GM19238 (cell line): Measurements from ENCODE around the gene CCDC30.
"Not testable (repeated sequence)": the region's sequence is repeated elsewhere in the genome, so short reads cannot be mapped to it uniquely, and the experiment has no call there.

Experiments used
- DNase-seq: peaks from one replicate; pipeline ENCODE4 v3.0.0; 2011; ENCODE audit warnings: low spot score; ENCODE audit not compliant: insufficient read length

The CCDC30 gene

DNA sequence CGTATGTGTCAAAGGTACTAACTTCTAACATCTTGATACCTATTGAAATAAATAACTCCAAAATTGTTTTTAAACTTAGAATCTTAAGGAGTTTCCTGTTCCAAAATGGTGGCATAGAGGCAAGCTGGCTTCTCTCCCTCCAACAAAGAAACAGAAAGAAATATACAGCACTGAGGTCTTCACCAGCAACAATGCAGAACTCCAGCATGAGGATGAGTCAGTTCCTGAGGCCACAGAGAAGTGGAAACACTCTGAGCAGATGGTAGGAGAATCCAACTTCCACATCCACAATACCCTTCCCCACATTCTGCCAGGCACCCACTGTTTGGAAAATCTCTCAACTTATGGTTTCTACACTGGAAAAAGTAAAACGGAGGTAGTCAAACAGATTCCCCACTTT lies 183.0 kb downstream of the CCDC30 start:
- no peak for DNase-seq

DNA sequence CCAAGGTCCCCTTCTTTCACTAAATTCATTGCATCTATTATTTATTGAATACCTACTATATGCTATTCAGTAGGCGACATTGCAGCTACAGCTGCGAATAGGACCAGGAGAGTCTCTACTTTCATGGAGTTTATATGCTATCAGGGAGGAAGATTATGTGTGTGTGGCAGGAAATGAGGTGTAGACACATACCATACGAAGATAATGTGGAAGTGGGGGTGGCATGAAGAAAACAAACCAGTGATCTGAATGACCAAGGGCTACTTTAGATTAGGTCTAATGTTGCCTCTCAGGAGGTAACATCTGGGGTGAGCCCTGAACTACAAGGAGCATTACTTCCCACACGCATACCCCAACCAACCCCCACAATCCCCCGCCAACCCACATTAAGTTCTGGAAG lies 194.1 kb downstream of the CCDC30 start:
- no peak for DNase-seq

- peak; percentile 91 for DNase-seq
Measured at GRCh38 chr1:42657981-42658876, 195.1 kb downstream of the CCDC30 start, which contains the start of gene PPIH. TSS of gene PPIH (plus strand) at chr1:42658423. CDS start at chr1:42658447, 24 bp downstream.

DNA sequence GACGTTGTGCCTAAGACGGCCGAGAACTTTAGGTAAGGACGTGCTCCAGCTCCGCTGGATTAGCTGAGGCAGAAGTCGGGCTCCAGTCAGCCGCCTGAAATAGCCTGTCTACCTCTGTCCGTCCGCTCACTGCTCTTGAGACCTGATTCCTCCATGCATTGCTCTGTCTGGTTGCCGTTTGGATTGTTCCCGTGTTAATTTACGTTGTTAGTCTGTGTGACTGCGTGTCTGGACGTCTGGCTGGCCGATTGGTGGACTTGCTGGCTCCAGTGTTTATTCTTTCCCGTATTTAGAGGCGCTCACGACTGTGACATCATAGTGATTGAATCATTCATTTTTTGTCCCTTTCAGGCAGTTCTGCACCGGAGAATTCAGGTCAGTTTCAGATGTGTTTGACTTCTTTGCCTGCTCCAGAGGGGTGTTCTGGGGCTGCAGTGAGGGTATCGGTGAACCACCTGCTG lies 195.8 kb downstream of the CCDC30 start:
- no peak for DNase-seq

- no peak for DNase-seq
Measured at GRCh38 chr1:42660907-42661500, 197.9 kb downstream of the CCDC30 start.

GRCh38 chr1:42669936-42670335 lies 206.8 kb downstream of the CCDC30 start:
- no peak for DNase-seq

- DNase-seq = no peak
Measured at GRCh38 chr1:42670425-42670824, 207.3 kb downstream of the CCDC30 start.

GRCh38 chr1:42674214-42674613 lies 211.1 kb downstream of the CCDC30 start:
- DNase-seq = no peak

- no peak for DNase-seq
Measured at GRCh38 chr1:42674682-42675081, 211.6 kb downstream of the CCDC30 start.

- no peak for DNase-seq
Measured at GRCh38 chr1:42675467-42675866, 212.4 kb downstream of the CCDC30 start.

- no peak for DNase-seq
Measured at GRCh38 chr1:42676534-42677087, 213.5 kb downstream of the CCDC30 start.

GRCh38 chr1:42679364-42679983 lies 216.4 kb downstream of the CCDC30 start:
- no peak for DNase-seq

DNA sequence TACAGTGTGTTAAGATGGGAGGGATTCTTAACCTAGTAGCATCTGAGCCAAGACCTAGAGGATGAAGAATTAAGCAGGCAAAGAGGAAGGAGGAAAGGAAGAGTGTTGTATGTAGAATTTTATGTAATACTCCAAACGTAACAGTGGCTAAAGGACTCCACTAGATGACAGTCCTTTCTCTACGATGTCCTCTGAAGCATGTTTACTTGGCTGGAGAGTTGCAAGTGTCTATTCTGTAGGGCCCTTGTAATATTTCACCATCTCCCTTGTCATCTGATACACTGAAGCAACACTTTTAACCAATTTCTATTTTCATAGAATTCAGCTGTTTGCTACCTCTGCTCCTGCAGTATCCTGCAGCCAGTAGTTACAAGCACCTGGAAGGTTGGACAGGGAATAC lies 217.0 kb downstream of the CCDC30 start:
- no peak for DNase-seq

DNA sequence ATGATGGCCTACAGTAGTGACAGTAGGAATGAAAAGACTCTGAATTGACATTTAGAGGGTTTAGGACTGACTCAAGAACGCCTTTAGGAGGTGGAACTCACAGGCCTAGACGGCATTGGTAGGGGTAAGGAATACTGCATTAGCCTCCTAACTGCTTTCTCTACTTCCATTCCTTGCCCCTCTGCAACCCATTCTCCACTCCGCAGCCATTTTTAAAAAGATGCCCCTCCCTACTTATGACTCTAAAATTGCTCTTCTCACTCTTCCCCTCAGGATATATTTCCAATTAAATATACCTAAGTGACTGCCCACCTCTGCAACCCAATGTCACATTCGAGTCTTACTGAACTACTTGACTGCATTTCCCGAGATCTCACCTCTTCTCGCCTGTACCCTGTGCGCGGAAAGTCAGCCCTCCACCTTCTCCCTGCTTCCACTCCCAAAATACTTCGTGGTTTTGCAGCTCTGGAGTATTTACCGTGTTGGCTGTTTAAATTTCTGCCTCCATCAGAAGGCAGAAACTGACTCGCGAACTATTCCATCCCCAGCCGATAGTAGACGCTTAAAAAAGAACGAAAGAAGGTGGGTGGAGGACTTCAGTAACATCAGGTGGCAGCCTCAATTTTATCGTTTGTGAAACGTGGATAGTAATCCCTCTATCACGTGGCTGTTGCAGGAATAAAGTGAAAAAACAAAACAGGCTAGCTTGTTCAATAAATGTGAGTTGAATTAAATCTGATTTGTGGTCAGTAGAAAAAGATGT lies 218.0 kb downstream of the CCDC30 start:
- DNase-seq = peak; percentile 8

GRCh38 chr1:42681741-42682483 lies 218.8 kb downstream of the CCDC30 start, which contains the start of gene YBX1:
TSS of gene YBX1 (plus strand) at chr1:42682418. CDS start at chr1:42682566, 148 bp downstream.
- DNase-seq = peak; percentile 92

- DNase-seq = not testable (repeated sequence)
Measured at GRCh38 chr1:42682484-42682738, 219.3 kb downstream of the CCDC30 start.

DNA sequence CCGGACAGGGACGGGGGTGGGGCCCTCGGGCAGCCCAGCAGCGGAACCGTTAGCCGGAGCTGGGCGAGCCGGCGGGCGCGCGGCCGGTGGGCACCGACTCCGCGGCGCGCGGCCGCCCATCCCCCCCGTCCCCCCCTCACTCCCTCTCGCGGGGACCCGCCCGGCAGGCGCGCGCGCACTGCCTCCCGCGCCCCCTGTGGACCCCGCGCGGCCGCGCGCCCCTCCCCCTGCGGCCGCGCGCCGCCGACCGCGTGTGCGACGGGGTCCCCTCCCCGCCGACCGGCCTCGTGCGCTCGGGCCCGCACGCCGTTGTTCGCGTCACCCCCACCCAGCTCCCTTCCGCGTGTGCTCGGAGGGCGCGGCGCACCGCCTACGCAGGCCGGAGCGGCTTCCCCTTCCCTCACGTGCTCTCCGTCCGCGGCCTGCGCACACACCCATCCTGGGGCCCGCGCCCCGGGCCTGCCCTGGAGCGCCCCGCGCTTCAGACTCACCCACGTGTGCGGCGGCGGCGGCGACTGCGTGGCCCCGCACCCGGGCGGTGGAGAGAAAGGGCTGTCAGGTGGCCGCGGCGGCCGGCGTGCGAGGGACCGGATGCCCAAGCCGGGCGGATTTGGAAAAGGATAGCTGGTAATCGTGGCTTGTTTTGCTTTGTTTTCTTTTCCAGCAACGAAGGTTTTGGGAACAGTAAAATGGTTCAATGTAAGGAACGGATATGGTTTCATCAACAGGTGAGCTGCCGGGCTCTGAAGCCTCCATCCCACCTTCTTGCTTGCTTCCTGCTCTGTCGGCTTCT lies 219.8 kb downstream of the CCDC30 start:
- peak; percentile 57 for DNase-seq

DNA sequence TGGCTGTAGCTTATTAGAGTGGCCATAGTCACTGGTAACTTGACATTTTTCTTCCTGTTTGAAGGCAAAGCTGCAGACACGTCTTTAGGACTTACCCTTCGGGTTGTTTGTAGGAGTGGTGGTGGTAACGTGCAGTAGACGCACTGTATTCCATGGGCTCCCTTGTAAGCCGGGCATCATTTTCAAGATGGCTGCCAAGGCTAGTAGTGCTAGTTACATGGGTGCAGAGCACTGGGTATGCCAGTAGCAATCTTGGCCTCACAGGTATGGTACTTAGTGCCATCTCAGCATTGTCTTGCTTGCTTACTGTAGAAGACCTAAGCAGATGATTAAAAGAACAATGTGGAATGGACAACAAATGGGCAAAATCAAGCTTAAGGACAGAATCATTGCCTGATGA lies 221.1 kb downstream of the CCDC30 start:
- DNase-seq = no peak

DNA sequence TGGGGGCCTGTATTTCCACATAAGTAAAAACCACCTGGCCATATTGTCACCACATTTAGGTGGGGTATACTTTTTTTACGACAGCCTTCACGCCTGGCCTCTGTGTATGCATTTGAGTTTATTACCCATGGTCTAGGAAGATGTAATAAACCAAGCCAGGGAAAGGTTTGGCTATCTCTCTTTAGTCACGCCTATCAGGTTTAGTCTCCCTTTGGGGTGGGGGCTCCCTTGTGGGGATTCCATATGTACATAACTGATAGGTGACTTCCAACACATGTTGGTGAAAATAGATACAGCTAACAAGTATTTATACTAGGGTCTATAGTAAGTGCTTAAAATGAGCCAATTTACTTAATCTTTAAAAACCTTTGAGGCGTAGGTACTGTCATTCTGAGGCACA lies 223.3 kb downstream of the CCDC30 start:
- no peak for DNase-seq

GRCh38 chr1:42689912-42690311 lies 226.8 kb downstream of the CCDC30 start:
- DNase-seq = no peak
